Measurements from ENCODE around the gene EYS.
"Not testable (repeated sequence)": the region's sequence is repeated elsewhere in the genome, so short reads cannot be mapped to it uniquely, and the experiment has no call there.

Gene EYS

DNA sequence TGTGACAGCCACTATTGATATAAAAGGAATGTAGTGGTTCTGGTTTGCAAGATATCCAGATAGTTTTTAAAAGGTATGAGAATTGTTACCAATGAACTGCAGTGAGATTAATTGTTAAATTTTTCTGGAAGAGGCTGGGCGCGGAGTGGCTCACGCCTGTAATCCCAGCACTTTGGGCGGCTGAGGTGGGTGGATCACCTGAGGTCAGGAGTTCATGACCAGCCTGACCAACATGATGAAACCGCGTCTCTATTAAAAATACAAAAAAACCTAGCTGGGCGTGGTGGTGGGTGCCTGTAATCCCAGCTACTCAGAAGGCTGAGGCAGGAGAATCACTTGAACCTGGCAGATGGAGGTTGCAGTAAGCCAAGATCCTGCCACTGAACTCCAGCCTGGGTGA lies 1906.6 kb downstream of the EYS start:
- DNase-seq: not testable (repeated sequence)

GRCh38 chr6:63799813-63800212 lies 1907.2 kb downstream of the EYS start:
- DNase-seq: no peak

DNA sequence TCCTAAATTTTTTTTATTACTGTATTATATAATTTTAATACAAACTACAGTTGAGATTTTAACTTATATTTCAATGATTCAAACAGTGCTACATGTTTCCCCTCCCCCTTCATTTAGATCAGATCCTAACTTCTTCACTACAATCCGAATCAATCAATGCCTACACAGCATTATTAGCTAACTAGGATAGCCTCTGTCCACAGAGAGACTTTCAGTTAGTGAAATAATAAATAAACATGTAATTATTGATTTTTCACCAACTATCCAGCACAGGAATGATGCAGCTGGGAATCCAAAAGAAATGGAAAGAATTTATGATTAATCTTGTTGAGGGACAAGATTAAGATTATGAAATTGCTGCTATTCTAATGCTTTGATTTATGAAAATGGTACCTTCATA lies 1907.7 kb downstream of the EYS start:
- no peak for DNase-seq

DNA sequence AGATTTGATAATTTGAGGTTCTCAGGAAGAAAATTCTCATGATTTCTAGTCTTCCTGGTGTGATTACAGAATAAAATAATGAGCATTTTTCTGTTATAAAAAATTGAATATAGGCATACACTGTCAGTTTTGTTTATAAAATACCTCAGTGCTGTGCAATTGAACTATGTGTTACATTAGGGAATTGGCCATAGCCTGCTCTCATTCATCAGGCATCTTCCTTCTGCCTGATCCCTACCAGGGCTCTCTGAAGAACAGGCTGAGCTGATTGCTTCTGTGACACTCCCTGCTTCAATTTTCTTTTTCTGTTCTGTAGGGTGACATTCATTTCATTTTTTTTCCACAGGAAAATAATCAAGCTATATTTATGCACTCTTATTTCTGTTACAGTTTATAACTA lies 1908.6 kb downstream of the EYS start:
- no peak for DNase-seq

GRCh38 chr6:63797721-63798120 lies 1909.3 kb downstream of the EYS start:
- DNase-seq: no peak

GRCh38 chr6:63795826-63796225 lies 1911.2 kb downstream of the EYS start:
- DNase-seq: no peak

GRCh38 chr6:63795006-63795405 lies 1912.0 kb downstream of the EYS start:
- DNase-seq: no peak

GRCh38 chr6:63793465-63794137 lies 1913.4 kb downstream of the EYS start:
- no peak for DNase-seq

- DNase-seq: no peak
Measured at GRCh38 chr6:63792736-63793464, 1914.1 kb downstream of the EYS start.

- no peak for DNase-seq
Measured at GRCh38 chr6:63790334-63790733, 1916.7 kb downstream of the EYS start.

GRCh38 chr6:63789699-63790098 lies 1917.3 kb downstream of the EYS start:
- no peak for DNase-seq

- no peak for DNase-seq
Measured at GRCh38 chr6:63788569-63788968, 1918.5 kb downstream of the EYS start.

- no peak for DNase-seq
Measured at GRCh38 chr6:63787021-63787420, 1920.0 kb downstream of the EYS start.

- DNase-seq: no peak
Measured at GRCh38 chr6:63785006-63785405, 1922.0 kb downstream of the EYS start.

GRCh38 chr6:63783096-63783495 lies 1923.9 kb downstream of the EYS start:
- DNase-seq: no peak

DNA sequence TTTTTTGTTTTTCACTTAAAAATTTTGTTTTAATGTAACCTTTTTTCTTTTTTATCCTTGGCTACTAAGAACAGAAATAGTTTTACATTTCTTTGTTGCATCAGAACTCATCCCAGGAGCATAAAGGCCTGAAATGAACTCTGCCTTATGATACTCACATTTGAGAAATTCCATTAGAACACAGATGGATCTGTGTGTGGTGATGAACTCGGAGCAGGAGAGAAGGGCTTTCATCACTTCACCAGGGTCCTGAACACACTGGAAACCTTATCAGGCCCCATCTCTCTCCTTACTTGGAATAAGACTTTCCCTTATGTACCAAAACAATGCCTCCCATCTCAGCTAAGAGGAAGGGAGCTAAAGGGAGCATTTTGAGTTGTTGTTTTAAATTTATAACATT lies 1932.1 kb downstream of the EYS start:
- DNase-seq: no peak

DNA sequence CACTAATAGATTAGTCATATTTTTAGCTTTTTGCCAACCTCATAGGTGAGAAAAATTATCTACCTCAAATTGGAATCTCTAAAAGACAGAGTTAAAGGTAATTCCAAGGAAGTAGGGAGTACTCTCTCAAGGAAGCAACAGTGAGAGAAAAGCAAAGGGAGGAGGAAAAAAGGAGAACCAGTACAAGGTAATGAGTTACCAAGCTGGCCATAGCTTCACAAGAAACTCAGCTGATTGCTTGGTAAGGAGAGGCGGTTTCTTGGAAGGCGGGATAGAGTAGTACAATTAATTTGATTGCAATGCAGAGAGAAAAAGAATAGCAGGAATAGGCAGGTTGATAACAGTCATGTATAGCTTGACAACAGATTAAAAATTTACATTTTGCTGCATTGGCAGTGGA lies 1933.8 kb downstream of the EYS start:
- no peak for DNase-seq

DNA sequence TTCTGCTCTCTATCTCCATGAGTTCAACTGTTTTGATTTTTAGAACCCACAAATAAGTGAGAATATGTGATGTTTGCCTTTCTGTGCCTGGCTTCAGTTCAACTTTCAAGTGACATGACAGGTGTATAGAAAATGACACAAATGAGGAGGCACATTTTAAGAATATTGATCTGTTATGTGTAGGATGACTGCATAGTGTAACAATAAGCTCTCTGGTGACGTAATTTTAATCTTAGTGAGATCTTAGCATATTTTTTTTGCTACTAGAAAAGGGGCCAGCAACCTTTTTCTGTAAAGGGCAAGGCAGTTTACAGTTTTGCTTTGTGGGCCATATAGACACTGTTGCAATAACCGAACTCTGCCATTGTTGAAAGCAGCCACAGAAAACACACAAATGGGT lies 1941.2 kb downstream of the EYS start:
- no peak for DNase-seq

DNA sequence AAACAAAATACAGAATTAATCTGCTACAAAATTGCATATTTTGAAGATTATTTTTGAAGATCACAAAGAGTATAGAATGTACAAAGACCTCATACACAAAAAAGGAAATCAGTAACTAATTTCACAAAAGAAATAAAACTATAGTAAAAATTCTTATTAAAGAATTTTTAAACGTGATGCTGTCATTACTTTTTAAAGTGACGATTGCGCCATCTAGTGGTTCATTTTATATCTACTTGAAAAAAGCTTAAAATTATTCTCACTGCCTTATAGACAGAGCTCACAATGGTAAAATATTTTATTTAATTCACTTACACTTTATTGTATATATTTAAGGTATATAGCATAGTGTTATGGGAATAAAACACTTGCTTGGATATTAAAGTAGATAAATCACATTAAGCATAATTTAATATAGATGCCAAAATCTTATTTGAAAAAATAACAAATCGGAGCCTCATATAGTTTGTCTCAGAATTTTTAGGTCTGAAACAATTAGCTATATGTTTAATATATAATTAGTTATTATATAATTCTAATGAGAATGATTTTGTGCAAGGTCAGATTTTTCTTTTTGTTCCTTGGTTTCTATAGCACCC lies 1942.6 kb downstream of the EYS start:
- DNase-seq: peak; percentile 33

- no peak for DNase-seq
Measured at GRCh38 chr6:63760199-63760598, 1946.8 kb downstream of the EYS start.

DNA sequence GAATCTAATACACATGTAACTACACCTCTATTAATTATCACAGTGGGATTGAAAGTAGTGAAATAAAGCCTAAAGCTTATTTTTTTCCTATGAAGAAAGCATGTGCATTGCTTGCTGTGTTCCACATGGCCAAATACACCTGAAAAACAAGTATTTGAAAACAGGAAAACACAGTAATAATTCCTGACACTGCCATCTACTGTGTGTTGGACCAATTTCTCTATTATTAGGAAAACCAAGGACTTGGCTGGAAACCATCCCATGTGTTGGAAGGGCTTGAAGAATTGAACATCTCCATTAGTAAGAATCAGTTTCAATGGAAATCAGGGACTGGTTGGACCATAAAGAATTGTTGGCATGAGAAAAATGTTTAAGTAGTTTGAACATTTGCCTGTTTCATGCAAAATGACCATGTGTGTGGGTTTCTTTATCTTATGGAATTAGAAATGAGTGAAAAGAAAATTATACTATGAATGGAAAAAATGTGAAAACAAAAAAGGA lies 1947.4 kb downstream of the EYS start:
- DNase-seq: no peak

DNA sequence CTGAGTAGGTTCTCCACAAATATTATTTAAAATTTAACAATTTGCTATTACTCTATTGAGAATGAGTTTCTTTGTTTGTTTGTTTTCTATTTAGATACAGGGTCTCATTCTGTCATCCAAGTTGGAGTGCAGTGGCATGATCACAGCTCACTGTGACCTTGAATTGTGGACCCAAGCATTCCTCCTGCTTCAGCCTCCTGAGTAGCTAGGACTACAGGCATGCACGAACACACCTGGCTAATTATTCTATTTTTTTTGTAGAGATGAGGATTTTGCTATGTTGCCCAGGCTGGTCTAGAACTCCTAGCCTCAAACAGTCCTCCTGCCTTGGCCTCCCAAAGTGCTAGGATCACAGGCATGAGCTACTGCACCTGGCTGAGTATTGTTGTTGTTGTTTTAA lies 1949.2 kb downstream of the EYS start:
- DNase-seq: no peak

DNA sequence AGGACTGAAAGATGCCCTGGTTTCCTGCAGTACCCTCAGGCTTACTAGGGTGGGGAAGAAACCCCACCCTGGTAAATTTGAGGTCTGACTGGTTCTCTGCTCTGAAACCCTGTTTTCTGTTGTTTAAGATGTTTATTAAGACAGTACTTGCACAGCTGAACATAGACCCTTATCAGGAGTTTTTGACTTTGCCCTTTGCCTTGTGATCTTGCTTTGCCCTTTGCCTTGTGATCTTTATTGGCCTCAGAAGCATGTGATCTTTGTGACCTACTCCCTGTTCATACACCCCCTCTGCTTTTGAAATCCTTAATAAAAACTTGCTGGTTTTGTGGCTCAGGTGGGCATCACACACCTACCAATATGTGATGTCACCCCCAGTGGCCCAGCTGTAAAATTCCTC lies 1949.8 kb downstream of the EYS start:
- DNase-seq: not testable (repeated sequence)

DNA sequence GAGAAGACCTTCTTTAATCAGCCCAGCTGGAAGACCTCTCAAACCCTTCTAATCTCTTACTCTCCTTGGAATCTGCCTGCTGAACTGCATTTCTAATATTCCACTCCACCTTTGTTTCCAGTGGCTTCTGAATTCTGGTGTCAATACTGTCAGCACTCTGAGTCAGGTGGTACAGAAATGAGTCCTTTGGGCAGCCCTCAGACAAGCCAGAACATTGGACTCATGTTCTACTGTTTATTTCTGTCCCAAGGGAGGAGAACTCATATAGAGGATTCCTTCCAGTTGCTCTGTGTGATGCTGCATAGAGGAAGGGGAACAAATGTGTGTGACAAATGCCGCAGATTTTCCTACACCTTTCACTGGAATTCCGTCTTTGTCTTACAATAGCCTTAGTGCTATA lies 1956.6 kb downstream of the EYS start:
- DNase-seq: no peak
